GM18508 (cell line): Measurements from ENCODE around the gene SCD5.

ENCODE experiments used
- ATAC-seq: cut with Tn5 transposase; IDR thresholded peaks from one replicate; pipeline ENCODE4 v1.9.1; 2021; ENCODE audit warnings: moderate number of reproducible peaks; ENCODE audit not compliant: insufficient read depth, unreplicated experiment

Gene SCD5

GRCh38 chr4:82697561-82697960 lies 101.0 kb downstream of the SCD5 start:
- no peak for ATAC-seq

GRCh38 chr4:82696117-82696860 lies 102.3 kb downstream of the SCD5 start:
- ATAC-seq, result no peak

- no peak for ATAC-seq
Measured at GRCh38 chr4:82694892-82695291, 103.7 kb downstream of the SCD5 start.

- no peak for ATAC-seq
Measured at GRCh38 chr4:82694046-82694445, 104.5 kb downstream of the SCD5 start.

- ATAC-seq, result no peak
Measured at GRCh38 chr4:82692101-82692780, 106.4 kb downstream of the SCD5 start.

- no peak for ATAC-seq
Measured at GRCh38 chr4:82691431-82691830, 107.2 kb downstream of the SCD5 start.

GRCh38 chr4:82688091-82688795 lies 110.4 kb downstream of the SCD5 start:
- ATAC-seq, result no peak

GRCh38 chr4:82687531-82687930 lies 111.1 kb downstream of the SCD5 start:
- ATAC-seq, result no peak

- ATAC-seq, result no peak
Measured at GRCh38 chr4:82681754-82682153, 116.8 kb downstream of the SCD5 start.

GRCh38 chr4:82680834-82681233 lies 117.8 kb downstream of the SCD5 start:
- no peak for ATAC-seq

GRCh38 chr4:82679531-82679930 lies 119.1 kb downstream of the SCD5 start:
- no peak for ATAC-seq

GRCh38 chr4:82678051-82678450 lies 120.5 kb downstream of the SCD5 start:
- no peak for ATAC-seq

- no peak for ATAC-seq
Measured at GRCh38 chr4:82677327-82677726, 121.3 kb downstream of the SCD5 start.

GRCh38 chr4:82667761-82668480 lies 130.7 kb downstream of the SCD5 start:
- ATAC-seq, result no peak

- no peak for ATAC-seq
Measured at GRCh38 chr4:82666970-82667665, 131.5 kb downstream of the SCD5 start.

- no peak for ATAC-seq
Measured at GRCh38 chr4:82661181-82661992, 137.2 kb downstream of the SCD5 start.

- ATAC-seq, result no peak
Measured at GRCh38 chr4:82652062-82652461, 146.5 kb downstream of the SCD5 start.

- no peak for ATAC-seq
Measured at GRCh38 chr4:82650868-82651267, 147.7 kb downstream of the SCD5 start.

GRCh38 chr4:82648356-82648755 lies 150.2 kb downstream of the SCD5 start:
- ATAC-seq, result no peak
